ENCODE results near the gene NCOR2. TPM values are rescaled to one million over a fixed set of nuclear protein-coding genes. Genes with fewer than 3 reads are reported as not detected.

Gene NCOR2
- total and polyA plus RNA-seq, 10 of the 15 experiments (the other 5 are each of a cell fraction or from before 2014, with no cell fraction given), result 0.43 to 179 (median 14.9) TPM

- peak; percentile 59 for TF ChIP-seq ZNF217 (IDR thresholded peaks at IDR 0.05)
- no peak for TF ChIP-seq GABPA (IDR thresholded peaks at IDR 0.05; ENCODE audit: low read depth)
- no peak for TF ChIP-seq USF2 (IDR thresholded peaks at IDR 0.05; ENCODE audit: borderline replicate concordance, low read depth, low read length)
- TF ChIP-seq TCF7 (IDR thresholded peaks at IDR 0.05; ENCODE audit: borderline replicate concordance), result peak; percentile 95
- TF ChIP-seq MTA2 (IDR thresholded peaks at IDR 0.05; ENCODE audit: low read depth), result no peak
- TF ChIP-seq ZNF274 (IDR thresholded peaks at IDR 0.05; ENCODE audit: insufficient read depth, insufficient read length), result no peak
- TF ChIP-seq BCL3 (IDR thresholded peaks at IDR 0.05; ENCODE audit: borderline replicate concordance, insufficient read depth, low read depth, low read length, poor library complexity, severe bottlenecking), result no peak
- TF ChIP-seq DPF2 (IDR thresholded peaks at IDR 0.05), result peak; percentile 13; the same call in 1 of the 2 replicates
- TF ChIP-seq TBL1XR1 (IDR thresholded peaks at IDR 0.05; ENCODE audit: low read depth, low read length), result no peak
- no peak for TF ChIP-seq JUND (IDR thresholded peaks at IDR 0.05; ENCODE audit: low read depth, low read length)
- TF ChIP-seq HDAC6 (IDR thresholded peaks at IDR 0.05; ENCODE audit: unreplicated experiment), result no peak
- no peak for TF ChIP-seq ESRRA (IDR thresholded peaks at IDR 0.05; ENCODE audit: low read length)
- TF ChIP-seq BCLAF1 (IDR thresholded peaks at IDR 0.05), result no peak
- TF ChIP-seq CHD1 (IDR thresholded peaks at IDR 0.05; ENCODE audit: low read depth, low read length), result no peak
- no peak for TF ChIP-seq BCL11A (IDR thresholded peaks at IDR 0.05; ENCODE audit: low read depth, low read length)
- TF ChIP-seq PAX5 (IDR thresholded peaks at IDR 0.05; ENCODE audit: borderline replicate concordance, low read depth, low read length), result no peak
- no peak for TF ChIP-seq ZBTB33 (IDR thresholded peaks at IDR 0.05)
- TF ChIP-seq MAX (IDR thresholded peaks at IDR 0.05; ENCODE audit: low read depth, low read length), result no peak
- no peak for TF ChIP-seq E2F4 (IDR thresholded peaks at IDR 0.05; ENCODE audit: low read depth, low read length)
- peak; percentile 43; the same call in 1 of the 2 replicates for TF ChIP-seq IKZF1 (conservative IDR thresholded peaks at IDR 0.05)
- no peak for TF ChIP-seq RELA (IDR thresholded peaks at IDR 0.05; ENCODE audit: borderline replicate concordance, partially characterized antibody)
- no peak for TF ChIP-seq RAD51 (IDR thresholded peaks at IDR 0.05)
Observed at GRCh38 chr12:124609041-124609989, 41.9 kb upstream of the NCOR2 start (continued).
